Body of pancreas (tissue), 4 donors: ENCODE measurements around the gene ADCY5.

Experiments
- CTCF ChIP-seq, 7 experiments: fragments of 450-650 bp in 4 of 7; fragments of 200-600 bp in 3 of 7; sonication (generic) in 3 of 7; IDR thresholded peaks; one replicate each; pipeline ENCODE4 v1.5.1; 2016 to 2019; ENCODE audit warnings: antibody characterized with exemption in 7 of 7
- POLR2A ChIP-seq, 3 donors: fragments of 450-650 bp; IDR thresholded peaks; one replicate each; pipeline ENCODE4 v1.6.1; 2016; ENCODE audit warnings: antibody characterized with exemption in 3 of 3, mild to moderate bottlenecking in 2 of 3

GRCh38 chr3:123476967-123477750 lies 28.3 kb upstream of the ADCY5 start:
- no peak for TF ChIP-seq CTCF (IDR thresholded peaks at IDR 0.05)
- no peak for TF ChIP-seq POLR2A (IDR thresholded peaks at IDR 0.05)
